ENCODE measurements around the gene ANKS1A.

DNA sequence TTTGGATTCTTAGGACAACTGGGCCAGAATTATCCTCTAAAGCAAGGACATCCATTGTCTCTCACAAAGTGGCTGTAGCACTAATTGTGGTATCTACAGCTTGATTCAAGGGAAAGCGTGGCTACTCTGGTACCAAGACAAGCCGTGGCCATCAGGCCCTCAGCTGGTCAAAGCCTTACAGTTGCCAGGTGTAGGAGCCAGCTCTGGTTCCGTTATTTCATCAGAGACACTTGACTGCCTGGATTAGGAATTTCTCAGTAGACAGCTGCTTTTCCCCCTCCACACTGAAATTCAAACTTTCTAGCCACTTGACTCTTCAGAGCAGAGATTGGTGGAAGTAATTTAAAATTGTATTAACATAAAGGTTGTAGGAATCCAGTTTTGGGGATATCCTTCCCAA lies 104.2 kb downstream of the ANKS1A start:
- no peak for TF ChIP-seq POLR2A (IDR thresholded peaks at IDR 0.05)
- TF ChIP-seq, protein P1, sequence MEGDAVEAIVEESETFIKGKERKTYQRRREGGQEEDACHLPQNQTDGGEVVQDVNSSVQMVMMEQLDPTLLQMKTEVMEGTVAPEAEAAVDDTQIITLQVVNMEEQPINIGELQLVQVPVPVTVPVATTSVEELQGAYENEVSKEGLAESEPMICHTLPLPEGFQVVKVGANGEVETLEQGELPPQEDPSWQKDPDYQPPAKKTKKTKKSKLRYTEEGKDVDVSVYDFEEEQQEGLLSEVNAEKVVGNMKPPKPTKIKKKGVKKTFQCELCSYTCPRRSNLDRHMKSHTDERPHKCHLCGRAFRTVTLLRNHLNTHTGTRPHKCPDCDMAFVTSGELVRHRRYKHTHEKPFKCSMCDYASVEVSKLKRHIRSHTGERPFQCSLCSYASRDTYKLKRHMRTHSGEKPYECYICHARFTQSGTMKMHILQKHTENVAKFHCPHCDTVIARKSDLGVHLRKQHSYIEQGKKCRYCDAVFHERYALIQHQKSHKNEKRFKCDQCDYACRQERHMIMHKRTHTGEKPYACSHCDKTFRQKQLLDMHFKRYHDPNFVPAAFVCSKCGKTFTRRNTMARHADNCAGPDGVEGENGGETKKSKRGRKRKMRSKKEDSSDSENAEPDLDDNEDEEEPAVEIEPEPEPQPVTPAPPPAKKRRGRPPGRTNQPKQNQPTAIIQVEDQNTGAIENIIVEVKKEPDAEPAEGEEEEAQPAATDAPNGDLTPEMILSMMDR (IDR thresholded peaks at IDR 0.05), result no peak

Measured in testis (tissue), 2 donors.